Transverse colon (tissue), 4 donors: ENCODE results near the gene ATG16L1. TPM values are rescaled to one million over a fixed set of nuclear protein-coding genes. Genes with fewer than 3 reads are reported as not detected.

Experiments used
- DNase-seq: peaks from one replicate; pipeline ENCODE4 v3.0.0-alpha.2; 2019
- H3K27ac ChIP-seq, 4 donors: fragments of 200-600 bp; sonication (generic); 2 replicates each; pipeline ENCODE4 v1.5.1; 2016 to 2018; ENCODE audit warnings: inconsistent platforms in 4 of 4
- H3K27me3 ChIP-seq: fragments of 200-600 bp; sonication (generic); 2 replicates; pipeline ENCODE4 v1.5.1; 2017; ENCODE audit warnings: inconsistent platforms
- H3K36me3 ChIP-seq, 4 donors: fragments of 200-600 bp; sonication (generic); 2 replicates each; pipeline ENCODE4 v1.5.1; 2017 to 2019; ENCODE audit warnings: inconsistent platforms in 4 of 4
- H3K4me1 ChIP-seq, 4 donors: fragments of 200-600 bp; sonication (generic); 2 replicates each; pipeline ENCODE4 v1.5.1; 2017 to 2020; ENCODE audit warnings: inconsistent platforms in 4 of 4
- H3K4me3 ChIP-seq, 4 donors: fragments of 200-600 bp; sonication (generic); 1 replicate in 1 of 4; 2 replicates in 3 of 4; pipeline versions ENCODE4 v1.5.1 to v1.6.1; 2017 to 2019; ENCODE audit warnings: inconsistent platforms in 4 of 4
- H3K9me3 ChIP-seq, 2 donors: fragments of 200-600 bp; sonication (generic); 2 replicates each; pipeline ENCODE4 v1.5.1; 2017 to 2019; ENCODE audit warnings: inconsistent platforms in 2 of 2
- CTCF ChIP-seq, 5 experiments: fragments of 200-600 bp in 3 of 5; fragments of 450-650 bp in 2 of 5; sonication (generic) in 3 of 5; IDR thresholded peaks; 1 replicate in 2 of 5; 2 replicates in 3 of 5; pipeline ENCODE4 v1.5.1; 2016 to 2017; ENCODE audit warnings: antibody characterized with exemption in 5 of 5, inconsistent platforms in 3 of 5, mild to moderate bottlenecking in 2 of 5, moderate library complexity in 1 of 5
- EP300 ChIP-seq: sonication (generic); formaldehyde crosslinking; IDR thresholded peaks from one replicate; pipeline ENCODE4 v1.6.1; 2017; ENCODE audit warnings: antibody characterized with exemption, low read depth
- POLR2A ChIP-seq: fragments of 450-650 bp; IDR thresholded peaks from one replicate; pipeline ENCODE4 v1.6.1; 2016; ENCODE audit warnings: antibody characterized with exemption, mild to moderate bottlenecking, moderate library complexity
- POLR2AphosphoS5 ChIP-seq, 3 donors: sonication (generic); formaldehyde crosslinking; IDR thresholded peaks; one replicate each; pipeline ENCODE4 v1.6.1; 2016; ENCODE audit warnings: antibody characterized with exemption in 3 of 3
- WGBS, 2 donors: methylation state at CpG; one replicate each; pipeline ENCODE4 v1.1.5; 2018; ENCODE audit warnings: low coverage in 1 of 2; 5-methylcytosine and 5-hydroxymethylcytosine counted together
- in situ Hi-C, 4 donors: fragments of 200-750 bp; cut with MboI; loops; one replicate each; pipeline versions ENCODE4 v1.15.0 to v1.15.1; 2017; ENCODE audit warnings: low sequenced_read_pairs in 3 of 4, low pct_ligation_motif_present in 1 of 4, low pct_unique_long_range_greater_than_20kb in 1 of 4
- intact Hi-C: fragments of 100-400 bp; cut with DNase I; formaldehyde crosslinking; loops from one replicate; pipeline ENCODE4 v1.15.1; 2023; ENCODE audit warnings: low total_unique reads
- total RNA-seq, 4 donors: library from RNA; depleted of rRNA; stranded (reverse); fragments of >200 nt; gene quantifications; one replicate each; pipeline ENCODE4 v1.1.0, GENCODE V29; 2016

Gene ATG16L1
- total RNA-seq, 4 donors from 2014 or later = 10.1 to 101 (median 50.3) TPM

- Histone ChIP-seq H3K36me3 (no peaks in the 10 kb centered on the region), H3K4me3 (no peak overlapping the region), H3K27ac (no peak overlapping the region), H3K4me1 (no peaks in the 10 kb centered on the region), H3K9me3 (no peaks in the 10 kb centered on the region), H3K27me3 (no peaks in the 10 kb centered on the region)
- no peak for DNase-seq
- 75 to 90% methylated on average over 3 to 10 of the region's 10 CpGs for WGBS, 2 donors
- TF ChIP-seq EP300 (no peak), POLR2A (no peak), CTCF (IDR thresholded peaks at IDR 0.05) (no peak), POLR2AphosphoS5 (IDR thresholded peaks at IDR 0.05) (no peak)
- in situ Hi-C loops (no loop called here), intact Hi-C loops (no loop called here)
Measured at GRCh38 chr2:233325814-233326213, 74.3 kb downstream of the ATG16L1 start.

DNA sequence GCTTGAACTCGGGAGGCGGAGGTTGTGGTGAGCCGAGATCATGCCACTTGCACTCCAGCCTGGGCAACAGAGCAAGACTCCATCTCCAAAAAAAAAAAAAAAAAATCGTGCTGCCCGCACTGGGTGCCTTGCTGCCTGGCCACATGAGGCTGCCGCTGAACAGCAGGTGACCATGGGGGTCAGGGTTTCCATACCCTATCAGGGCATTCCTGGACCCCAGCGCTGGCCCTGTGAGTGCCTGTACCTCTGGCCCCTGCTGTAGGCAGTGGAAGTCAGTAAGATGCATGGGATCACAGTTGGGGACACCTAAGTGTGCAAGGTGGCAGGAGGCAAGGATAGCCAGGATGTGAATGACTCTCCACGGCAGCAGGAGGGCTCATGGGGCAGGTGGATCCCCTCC, 75.0 kb downstream of the ATG16L1 start:
- intact Hi-C loops = no loop called here
- H3K27me3 ChIP-seq = no peaks in the 10 kb centered on the region
- TF ChIP-seq CTCF (IDR thresholded peaks at IDR 0.05) (no peak), EP300 (no peak), POLR2AphosphoS5 (IDR thresholded peaks at IDR 0.05) (no peak), POLR2A (no peak)
- no peaks in the 10 kb centered on the region for H3K4me1 ChIP-seq
- WGBS, 2 donors = 90 to 93% methylated on average over 3 to 8 of the region's 8 CpGs
- no peak overlapping the region for H3K27ac ChIP-seq
- no peak overlapping the region for H3K4me3 ChIP-seq
- DNase-seq = no peak
- in situ Hi-C loops = no loop called here
- no peaks in the 10 kb centered on the region for H3K36me3 ChIP-seq
- H3K9me3 ChIP-seq = no peaks in the 10 kb centered on the region

DNA sequence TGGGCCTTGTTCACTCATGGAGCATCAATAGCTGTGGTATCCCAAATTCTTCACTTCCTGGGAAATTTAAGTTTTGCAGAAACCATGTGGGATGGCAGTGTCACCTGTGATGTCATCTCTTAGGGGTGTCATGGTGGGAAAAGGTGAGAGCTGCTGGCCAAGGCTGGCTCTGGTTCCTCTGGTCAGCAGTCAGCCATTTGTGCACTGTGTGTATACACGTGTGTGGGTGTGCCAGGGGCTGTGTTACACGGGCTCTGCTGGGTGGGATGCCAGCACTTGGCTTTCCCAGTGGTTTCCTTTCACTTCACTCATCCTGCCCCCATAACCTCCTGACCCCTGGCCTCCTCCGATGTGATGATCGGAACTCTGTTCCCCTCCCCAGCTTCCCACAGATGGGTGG, 77.4 kb downstream of the ATG16L1 start:
- WGBS, 2 donors = 79% methylated on average over 4 of the region's 4 CpGs; no CpG with 5 or more reads in 1 of the 2 donors

DNA sequence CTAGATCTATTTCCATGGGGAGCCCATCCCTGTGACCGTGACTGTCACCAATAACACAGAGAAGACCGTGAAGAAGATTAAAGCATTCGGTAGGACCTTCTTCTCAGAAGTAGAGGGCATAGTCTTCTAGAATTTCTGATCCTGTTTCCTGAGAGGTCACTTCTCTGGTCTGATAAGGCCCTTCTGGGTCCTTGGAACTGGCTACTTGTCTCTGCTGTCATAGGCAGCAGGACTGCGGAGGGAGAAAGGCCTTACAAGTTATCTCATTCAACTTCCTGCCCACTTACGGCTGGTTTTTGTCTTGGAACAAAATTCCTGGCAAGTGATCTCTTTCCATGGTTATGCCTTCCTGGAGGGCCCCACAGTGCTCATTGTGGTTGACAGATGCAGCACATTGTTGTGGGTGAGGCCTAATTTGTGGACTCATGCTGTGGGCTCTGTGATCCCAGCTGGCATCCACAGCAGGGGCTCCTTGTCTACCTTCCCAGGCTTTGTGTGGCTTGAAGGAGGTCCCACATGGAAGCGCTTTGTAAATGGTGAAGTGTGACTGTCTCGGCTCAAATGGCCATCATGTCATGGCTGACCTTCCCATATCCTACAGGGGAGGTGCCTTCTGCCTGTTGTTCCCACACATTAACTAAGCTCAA, 78.1 kb downstream of the ATG16L1 start:
- H3K27ac ChIP-seq = no peak overlapping the region
- no peak for TF ChIP-seq POLR2AphosphoS5 (IDR thresholded peaks at IDR 0.05)
- no peaks in the 10 kb centered on the region for H3K27me3 ChIP-seq
- H3K9me3 ChIP-seq = no peaks in the 10 kb centered on the region
- intact Hi-C loops = no loop called here
- H3K36me3 ChIP-seq = no peaks in the 10 kb centered on the region
- WGBS, 2 donors = 90 to 100% methylated on average over 1 to 7 of the region's 7 CpGs
- no peak overlapping the region for H3K4me3 ChIP-seq
- DNase-seq = no peak
- H3K4me1 ChIP-seq = peaks cover 0 to 16% (median 0%) of the 10 kb centered on the region in 4 donors
- in situ Hi-C loops = no loop called here

More for the DNA sequence above, 77.4 kb downstream of the ATG16L1 start:
- in situ Hi-C loops (no loop called here), intact Hi-C loops (no loop called here)
- H3K27me3 ChIP-seq = no peaks in the 10 kb centered on the region
- no peak overlapping the region for H3K27ac ChIP-seq
- no peaks in the 10 kb centered on the region for H3K9me3 ChIP-seq
- no peak for TF ChIP-seq POLR2A
- TF ChIP-seq POLR2AphosphoS5 (IDR thresholded peaks at IDR 0.05) = no peak
- TF ChIP-seq CTCF (IDR thresholded peaks at IDR 0.05) = no peak
- no peak for TF ChIP-seq EP300
- no peak overlapping the region for H3K4me3 ChIP-seq
- no peak for DNase-seq
- peaks cover 0 to 16% (median 0%) of the 10 kb centered on the region in 4 donors for H3K4me1 ChIP-seq
- H3K36me3 ChIP-seq = no peaks in the 10 kb centered on the region

DNA sequence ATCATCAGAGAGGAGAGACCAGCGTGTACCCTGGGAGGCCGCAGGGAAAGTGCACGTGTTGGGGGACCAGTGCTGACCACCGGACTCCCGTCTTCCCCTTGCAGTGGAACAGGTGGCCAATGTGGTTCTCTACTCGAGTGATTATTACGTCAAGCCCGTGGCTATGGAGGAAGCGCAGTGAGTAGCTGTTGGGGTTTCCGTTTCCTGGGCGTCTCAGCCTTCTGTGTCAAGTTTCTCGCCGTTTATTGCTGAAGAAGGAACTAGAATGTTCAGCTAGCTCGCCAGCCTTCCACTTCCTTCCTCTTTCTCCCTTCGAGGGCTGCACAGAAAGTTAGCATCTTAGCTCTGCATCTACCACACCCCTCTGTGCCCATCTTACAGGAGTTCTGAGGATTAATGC, 80.1 kb downstream of the ATG16L1 start:
- in situ Hi-C loops = no loop called here
- DNase-seq = peak; percentile 77
- TF ChIP-seq CTCF (IDR thresholded peaks at IDR 0.05) (no peak), POLR2AphosphoS5 (IDR thresholded peaks at IDR 0.05) (no peak), EP300 (no peak), POLR2A (no peak)
- 69 to 75% methylated on average over 8 to 15 of the region's 15 CpGs for WGBS, 2 donors
- intact Hi-C loops = no loop called here
- Histone ChIP-seq H3K27me3 (no peaks in the 10 kb centered on the region), H3K4me1 (peaks cover 0 to 20% (median 3%) of the 10 kb centered on the region in 4 donors), H3K36me3 (no peaks in the 10 kb centered on the region), H3K9me3 (no peaks in the 10 kb centered on the region), H3K27ac (peak overlapping the region; percentile 40 to 74 (median 68)), H3K4me3 (no peak overlapping the region)
